WTC11 (cell line): Measurements from ENCODE around the gene PRR4.

ENCODE experiments used
- ATF1 ChIP-seq: sonication (generic); formaldehyde crosslinking; IDR thresholded peaks from 2 replicates; pipeline ENCODE4 v1.8.1; 2023; ENCODE audit warnings: mild to moderate bottlenecking, moderate library complexity, missing genetic modification reagents
- ATF2 ChIP-seq: sonication (generic); formaldehyde crosslinking; IDR thresholded peaks from 2 replicates; pipeline ENCODE4 v1.8.1; 2022; ENCODE audit warnings: low read depth, missing genetic modification reagents, borderline replicate concordance
- CTCF ChIP-seq: fragments of 200-600 bp; IDR thresholded peaks from 2 replicates; pipeline ENCODE4 v1.8.0; 2022; ENCODE audit warnings: antibody characterized with exemption
- ESRRA ChIP-seq: sonication (generic); formaldehyde crosslinking; IDR thresholded peaks from 2 replicates; pipeline ENCODE4 v1.8.1; 2022; ENCODE audit warnings: mild to moderate bottlenecking, missing genetic modification reagents, borderline replicate concordance
- MAX ChIP-seq: sonication (generic); formaldehyde crosslinking; IDR thresholded peaks from 2 replicates; pipeline ENCODE4 v1.8.0; 2022; ENCODE audit warnings: mild to moderate bottlenecking, missing genetic modification reagents
- TF ChIP-seq, protein P1 (sequence below): sonication (generic); formaldehyde crosslinking; conservative IDR thresholded peaks from 2 replicates; pipeline ENCODE4 v1.8.1; 2023; ENCODE audit warnings: mild to moderate bottlenecking, low read depth, missing genetic modification reagents, moderate library complexity

GRCh38 chr12:10873378-10873777, 24.1 kb upstream of the PRR4 start:
- TF ChIP-seq CTCF (no peak), MAX (CRISPR knock-in tag) (no peak), ATF1 (no peak), ESRRA (CRISPR knock-in tag) (no peak), ATF2 (no peak)
- TF ChIP-seq, protein P1, sequence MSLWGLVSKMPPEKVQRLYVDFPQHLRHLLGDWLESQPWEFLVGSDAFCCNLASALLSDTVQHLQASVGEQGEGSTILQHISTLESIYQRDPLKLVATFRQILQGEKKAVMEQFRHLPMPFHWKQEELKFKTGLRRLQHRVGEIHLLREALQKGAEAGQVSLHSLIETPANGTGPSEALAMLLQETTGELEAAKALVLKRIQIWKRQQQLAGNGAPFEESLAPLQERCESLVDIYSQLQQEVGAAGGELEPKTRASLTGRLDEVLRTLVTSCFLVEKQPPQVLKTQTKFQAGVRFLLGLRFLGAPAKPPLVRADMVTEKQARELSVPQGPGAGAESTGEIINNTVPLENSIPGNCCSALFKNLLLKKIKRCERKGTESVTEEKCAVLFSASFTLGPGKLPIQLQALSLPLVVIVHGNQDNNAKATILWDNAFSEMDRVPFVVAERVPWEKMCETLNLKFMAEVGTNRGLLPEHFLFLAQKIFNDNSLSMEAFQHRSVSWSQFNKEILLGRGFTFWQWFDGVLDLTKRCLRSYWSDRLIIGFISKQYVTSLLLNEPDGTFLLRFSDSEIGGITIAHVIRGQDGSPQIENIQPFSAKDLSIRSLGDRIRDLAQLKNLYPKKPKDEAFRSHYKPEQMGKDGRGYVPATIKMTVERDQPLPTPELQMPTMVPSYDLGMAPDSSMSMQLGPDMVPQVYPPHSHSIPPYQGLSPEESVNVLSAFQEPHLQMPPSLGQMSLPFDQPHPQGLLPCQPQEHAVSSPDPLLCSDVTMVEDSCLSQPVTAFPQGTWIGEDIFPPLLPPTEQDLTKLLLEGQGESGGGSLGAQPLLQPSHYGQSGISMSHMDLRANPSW (CRISPR knock-in tag) = no peak
